Progenitor cell of endocrine pancreas (in vitro differentiated cells): ENCODE results near the gene SIRT3. TPM values are rescaled to one million over a fixed set of nuclear protein-coding genes. Genes with fewer than 3 reads are reported as not detected.
A peak's percentile ranks its signal among the peaks of the same experiment; 100 is the strongest.

Source experiments
- DNase-seq: peaks from one replicate; pipeline ENCODE4 v3.0.0; 2021; ENCODE audit warnings: low spot score; ENCODE audit not compliant: unreplicated experiment
- H3K27ac Mint-ChIP-seq: 2 replicates; pipeline ENCODE4 v1.8.0; 2021; ENCODE audit warnings: mild to moderate bottlenecking, moderate library complexity, mixed read lengths
- H3K27me3 Mint-ChIP-seq: 2 replicates; pipeline ENCODE4 v1.8.0; 2021; ENCODE audit warnings: mixed read lengths
- H3K36me3 Mint-ChIP-seq: 2 replicates; pipeline ENCODE4 v1.8.0; 2022; ENCODE audit warnings: mixed read lengths; ENCODE audit not compliant: insufficient read depth
- H3K4me1 Mint-ChIP-seq: 2 replicates; pipeline ENCODE4 v1.8.0; 2021; ENCODE audit warnings: low read depth, mixed read lengths
- H3K4me3 Mint-ChIP-seq: 2 replicates; pipeline ENCODE4 v1.8.0; 2021; ENCODE audit warnings: low read depth, mild to moderate bottlenecking, moderate library complexity, mixed read lengths
- H3K9me3 Mint-ChIP-seq: 2 replicates; pipeline ENCODE4 v1.8.0; 2021; ENCODE audit warnings: low read depth, mixed read lengths
- CTCF ChIP-seq: fragments of 200-600 bp; sonication (generic); IDR thresholded peaks from one replicate; pipeline ENCODE4 v1.5.0; 2021; ENCODE audit warnings: antibody characterized with exemption, mild to moderate bottlenecking; ENCODE audit not compliant: unreplicated experiment
- long read RNA-seq: library from polyadenylated mRNA; unstranded; transcript quantifications from one replicate; pipeline ENCODE4 v2.0.0, GENCODE V29; 2020
- total RNA-seq: library from RNA; stranded (reverse); gene quantifications from 2 replicates; pipeline ENCODE4 v1.2.1, GENCODE V29; 2021

Gene SIRT3
- 27.0 and 29.3 TPM in 2 replicates for total RNA-seq
- long read RNA-seq, transcript SIRT3-201 (7 exons, 2,543 nt), result minor isoform, 7 of 39 reads
- long read RNA-seq, transcript SIRT3-214 (7 exons, 1,588 nt), result major isoform, 11 of 39 reads
- long read RNA-seq, partial matches to known transcripts, result 5 of 39 reads
- long read RNA-seq, other reads (novel, unspliced or antisense), result 15 of 39 reads

DNA sequence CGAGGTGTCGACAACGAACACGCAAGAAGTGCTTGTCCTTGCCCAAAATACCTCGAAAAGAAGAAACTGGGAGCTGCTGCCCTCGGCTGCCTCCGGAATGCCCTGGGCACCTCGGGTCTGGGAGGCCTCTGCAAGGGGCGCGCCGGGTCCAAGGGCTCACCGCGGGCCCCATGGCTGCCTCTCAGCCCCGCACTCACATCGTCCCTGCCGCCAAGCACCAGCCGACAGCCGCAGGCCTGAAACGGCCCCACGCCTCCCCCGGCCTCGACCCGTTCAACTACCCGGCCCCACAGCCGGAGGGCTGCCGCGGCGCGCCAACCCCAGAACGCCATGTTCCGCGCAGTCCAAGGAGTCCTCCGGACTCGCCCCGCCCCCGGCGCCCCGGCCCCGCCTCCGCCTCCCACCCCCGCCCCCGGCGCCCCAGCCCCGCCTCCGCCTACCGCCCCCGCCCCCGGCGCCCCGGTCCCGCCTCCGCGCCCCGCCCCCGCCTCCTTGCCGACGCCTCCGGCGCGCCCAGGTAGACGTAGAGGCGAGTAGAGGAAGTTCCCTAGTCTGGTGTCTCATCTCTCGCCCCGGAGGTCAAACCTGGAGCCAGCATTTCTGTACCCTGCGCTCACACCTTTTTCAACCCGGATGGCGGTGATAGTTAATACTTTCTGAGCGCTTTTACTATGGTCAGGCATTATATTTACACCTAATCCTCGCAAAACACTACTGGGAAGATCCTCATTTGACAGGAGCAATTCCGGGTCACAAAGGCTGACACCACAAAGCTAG is at the start of gene SIRT3:
TSS of gene SIRT3 (minus strand) at position 346 of the 777 bp plus-strand sequence. CDS start at position 332, 14 bp downstream.
- peak; percentile 67 for DNase-seq
- Mint-ChIP-seq H3K27me3 (no peaks in the 10 kb centered on the region), H3K9me3 (no peaks in the 10 kb centered on the region), H3K36me3 (peaks cover 2% of the 10 kb centered on the region), H3K27ac (peak within 1 kb of the TSS; percentile 99), H3K4me3 (peak within 1 kb of the TSS; percentile 95), H3K4me1 (peaks cover 11% of the 10 kb centered on the region)
- TF ChIP-seq CTCF, result peak; percentile 39

DNA sequence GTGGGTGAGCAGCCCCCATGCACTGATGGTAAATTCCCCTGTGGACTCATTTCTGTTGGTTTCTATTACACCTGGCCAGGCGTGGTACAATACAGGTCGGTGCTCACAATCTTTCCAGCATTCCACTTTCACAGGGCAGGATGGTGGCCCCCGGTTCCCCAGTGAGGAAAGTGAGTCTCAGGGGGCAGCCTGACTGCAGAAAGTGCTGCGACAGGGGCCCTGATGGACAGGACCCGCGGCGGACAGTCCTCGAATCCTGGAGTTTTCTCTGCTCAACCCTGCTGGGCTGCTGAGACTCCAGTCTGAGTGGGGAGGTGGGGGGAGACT is 49.7 kb upstream of the SIRT3 start:
- Mint-ChIP-seq H3K27ac (no peak overlapping the region), H3K4me3 (no peak overlapping the region), H3K27me3 (peaks cover 28% of the 10 kb centered on the region), H3K9me3 (no peaks in the 10 kb centered on the region), H3K36me3 (no peaks in the 10 kb centered on the region), H3K4me1 (peaks cover 3% of the 10 kb centered on the region)
- TF ChIP-seq CTCF, result no peak
- no peak for DNase-seq

GRCh38 chr11:285021-285893 is 49.1 kb upstream of the SIRT3 start:
- TF ChIP-seq CTCF, result no peak
- Mint-ChIP-seq H3K9me3 (no peaks in the 10 kb centered on the region), H3K27me3 (peaks cover 28% of the 10 kb centered on the region), H3K4me1 (peaks cover 3% of the 10 kb centered on the region), H3K4me3 (no peak overlapping the region), H3K36me3 (no peaks in the 10 kb centered on the region), H3K27ac (no peak overlapping the region)
- DNase-seq, result no peak

GRCh38 chr11:284105-285020 is 48.2 kb upstream of the SIRT3 start:
- H3K27me3 Mint-ChIP-seq, result peaks cover 28% of the 10 kb centered on the region
- no peaks in the 10 kb centered on the region for H3K9me3 Mint-ChIP-seq
- no peak for DNase-seq
- H3K27ac Mint-ChIP-seq, result no peak overlapping the region
- TF ChIP-seq CTCF, result no peak
- H3K4me3 Mint-ChIP-seq, result no peak overlapping the region
- H3K4me1 Mint-ChIP-seq, result peaks cover 2% of the 10 kb centered on the region
- no peaks in the 10 kb centered on the region for H3K36me3 Mint-ChIP-seq
